RWPE2 (cell line): Measurements from ENCODE around the gene ACAD9.
A peak's percentile ranks its signal among the peaks of the same experiment; 100 is the strongest.
"Not testable (repeated sequence)": the region's sequence is repeated elsewhere in the genome, so short reads cannot be mapped to it uniquely, and the experiment has no call there.

Experiments
- ATAC-seq: fragments of 200-7000 bp; cut with Tn5 transposase; 3 replicates; pipeline ENCODE4 v1.9.1; 2021; ENCODE audit warnings: low read depth
- DNase-seq: peaks from one replicate; pipeline ENCODE4 v3.0.0-alpha.2; 2020; ENCODE audit warnings: low spot score
- H3K27ac ChIP-seq: fragments of 450-650 bp; 2 replicates; pipeline ENCODE4 v1.5.1; 2017; ENCODE audit warnings: mild to moderate bottlenecking; ENCODE audit not compliant: poor library complexity, severe bottlenecking
- H3K27me3 ChIP-seq: fragments of 250-450 bp; sonication (Bioruptor Pico); 2 replicates; pipeline ENCODE4 v1.5.1; 2021; ENCODE audit warnings: mild to moderate bottlenecking, moderate library complexity; ENCODE audit not compliant: insufficient read depth, poor library complexity, severe bottlenecking
- H3K36me3 ChIP-seq: fragments of 250-450 bp; sonication (Bioruptor Pico); 2 replicates; pipeline ENCODE4 v1.5.1; 2020; ENCODE audit warnings: low read depth, mild to moderate bottlenecking, moderate library complexity
- H3K4me1 ChIP-seq: fragments of 250-450 bp; sonication (Bioruptor Pico); 2 replicates; pipeline ENCODE4 v1.5.1; 2021; ENCODE audit warnings: mild to moderate bottlenecking, moderate library complexity; ENCODE audit not compliant: insufficient read depth, poor library complexity, severe bottlenecking
- H3K4me3 ChIP-seq: fragments of 250-450 bp; sonication (Bioruptor Pico); 2 replicates; pipeline ENCODE4 v1.5.1; 2021; ENCODE audit warnings: mild to moderate bottlenecking, moderate library complexity; ENCODE audit not compliant: severe bottlenecking
- H3K9me3 ChIP-seq: fragments of 250-450 bp; sonication (Bioruptor Pico); 2 replicates; pipeline ENCODE4 v1.5.1; 2021; ENCODE audit warnings: mild to moderate bottlenecking, moderate library complexity; ENCODE audit not compliant: severe bottlenecking
- CTCF ChIP-seq: fragments of 450-650 bp; IDR thresholded peaks from one replicate; pipeline ENCODE4 v1.5.1; 2017; ENCODE audit warnings: mild to moderate bottlenecking, moderate library complexity; ENCODE audit not compliant: poor library complexity, severe bottlenecking

Gene ACAD9

GRCh38 chr3:128879125-128879969, at the start of gene ACAD9:
Gene ACAD9 (plus strand): TSS chr3:128879620. CDS start chr3:128879692, 72 bp downstream.
- H3K27ac ChIP-seq = peak within 1 kb of the TSS; percentile 60
- H3K36me3 ChIP-seq = peaks cover 26% of the 10 kb centered on the region
- no peaks in the 10 kb centered on the region for H3K9me3 ChIP-seq
- ATAC-seq (peak; percentile 83), DNase-seq (peak; percentile 95)
- H3K27me3 ChIP-seq = no peaks in the 10 kb centered on the region
- no peak for TF ChIP-seq CTCF
- H3K4me3 ChIP-seq = peak within 1 kb of the TSS; percentile 94
- H3K4me1 ChIP-seq = peaks cover 4% of the 10 kb centered on the region

GRCh38 chr3:128829925-128830625, 49.3 kb upstream of the ACAD9 start:
- not testable (repeated sequence) for DNase-seq, ATAC-seq, H3K4me1 ChIP-seq, H3K27ac ChIP-seq, H3K36me3 ChIP-seq, H3K9me3 ChIP-seq, H3K27me3 ChIP-seq, H3K4me3 ChIP-seq

- H3K4me3 ChIP-seq, H3K27me3 ChIP-seq, H3K27ac ChIP-seq, H3K4me1 ChIP-seq, DNase-seq, H3K36me3 ChIP-seq, H3K9me3 ChIP-seq, ATAC-seq: not testable (repeated sequence)
These were observed 48.7 kb upstream of the ACAD9 start for GRCh38 chr3:128830762-128831161.

- DNase-seq, H3K4me1 ChIP-seq, ATAC-seq: not testable (repeated sequence)
These were observed 46.4 kb upstream of the ACAD9 start for GRCh38 chr3:128832979-128833378.

GRCh38 chr3:128835096-128835495, 44.3 kb upstream of the ACAD9 start:
- no peak for TF ChIP-seq CTCF
- no peaks in the 10 kb centered on the region for H3K9me3 ChIP-seq
- ATAC-seq (no peak), DNase-seq (no peak)
- no peak overlapping the region for H3K4me3 ChIP-seq
- no peaks in the 10 kb centered on the region for H3K36me3 ChIP-seq
- no peaks in the 10 kb centered on the region for H3K27me3 ChIP-seq
- no peaks in the 10 kb centered on the region for H3K4me1 ChIP-seq
- no peak overlapping the region for H3K27ac ChIP-seq

More at GRCh38 chr3:128832979-128833378, 46.4 kb upstream of the ACAD9 start:
- H3K4me3 ChIP-seq, H3K27ac ChIP-seq, H3K27me3 ChIP-seq, H3K9me3 ChIP-seq, H3K36me3 ChIP-seq: not testable (repeated sequence)
